ENCODE data around the gene CDH15.

The CDH15 gene

GRCh38 chr16:89135166-89135565, 36.4 kb upstream of the CDH15 start:
- Histone ChIP-seq H3K4me1 (no peaks in the 10 kb centered on the region), H3K27ac (no peak overlapping the region), H3K4me3 (no peak overlapping the region), H3K36me3 (peaks cover 44 to 90% (median 55%) of the 10 kb centered on the region in 3 donors), H3K9me3 (no peaks in the 10 kb centered on the region), H3K27me3 (no peaks in the 10 kb centered on the region)
- intact Hi-C loops (cut with DNase I; ENCODE audit: low total_unique reads), result no loop called here
- TF ChIP-seq CTCF (IDR thresholded peaks at IDR 0.05), result no peak
- DNase-seq, result peak in 1 of 2 donors; percentile 33

- intact Hi-C loops (cut with DNase I; ENCODE audit: low total_unique reads), result no loop called here
- no peak for TF ChIP-seq CTCF (IDR thresholded peaks at IDR 0.05)
- Histone ChIP-seq H3K27ac (no peak overlapping the region), H3K27me3 (no peaks in the 10 kb centered on the region), H3K4me3 (no peak overlapping the region), H3K9me3 (no peaks in the 10 kb centered on the region), H3K4me1 (no peaks in the 10 kb centered on the region), H3K36me3 (peaks cover 38 to 96% (median 65%) of the 10 kb centered on the region in 3 donors)
- peak in 1 of 2 donors; percentile 60 for DNase-seq
Observed at GRCh38 chr16:89135971-89136765, 35.4 kb upstream of the CDH15 start.

- Histone ChIP-seq H3K4me3 (no peak overlapping the region), H3K36me3 (peaks cover 34 to 99% (median 70%) of the 10 kb centered on the region in 3 donors)
- intact Hi-C loops (cut with DNase I; ENCODE audit: low total_unique reads), result no loop called here
Observed at GRCh38 chr16:89136931-89137330, 34.6 kb upstream of the CDH15 start.

GRCh38 chr16:89137666-89138512, 33.7 kb upstream of the CDH15 start:
- Histone ChIP-seq H3K4me1 (no peaks in the 10 kb centered on the region), H3K4me3 (no peak overlapping the region), H3K9me3 (no peaks in the 10 kb centered on the region), H3K27ac (no peak overlapping the region), H3K36me3 (peaks cover 29 to 98% (median 68%) of the 10 kb centered on the region in 3 donors), H3K27me3 (no peaks in the 10 kb centered on the region)
- intact Hi-C loops (cut with DNase I; ENCODE audit: low total_unique reads), result no loop called here
- DNase-seq, result no peak
- no peak for TF ChIP-seq CTCF (IDR thresholded peaks at IDR 0.05)

More at GRCh38 chr16:89136931-89137330, 34.6 kb upstream of the CDH15 start:
- Histone ChIP-seq H3K27me3 (no peaks in the 10 kb centered on the region), H3K27ac (no peak overlapping the region), H3K4me1 (no peaks in the 10 kb centered on the region), H3K9me3 (no peaks in the 10 kb centered on the region)
- peak in 1 of 2 donors; percentile 28 for DNase-seq
- no peak for TF ChIP-seq CTCF (IDR thresholded peaks at IDR 0.05)

GRCh38 chr16:89138513-89138795, 33.1 kb upstream of the CDH15 start:
- no peak for DNase-seq
- Histone ChIP-seq H3K4me1 (no peaks in the 10 kb centered on the region), H3K27ac (no peak overlapping the region), H3K36me3 (peaks cover 24 to 98% (median 68%) of the 10 kb centered on the region in 3 donors), H3K9me3 (no peaks in the 10 kb centered on the region), H3K27me3 (no peaks in the 10 kb centered on the region), H3K4me3 (no peak overlapping the region)
- no peak for TF ChIP-seq CTCF (IDR thresholded peaks at IDR 0.05)
- intact Hi-C loops (cut with DNase I; ENCODE audit: low total_unique reads), result no loop called here
